ENCODE data around the gene CASD1.
A peak's percentile ranks its signal among the peaks of the same experiment; 100 is the strongest.

The CASD1 gene

GRCh38 chr7:94509264-94509886 lies at the start of gene CASD1:
Gene CASD1 (plus strand): TSS chr7:94509809. CDS start chr7:94510085, 276 bp downstream.
- DNase-seq (ENCODE audit: low read depth): peak; percentile 75
- H3K4me3 ChIP-seq (ENCODE audit: low read depth, low read length): peak within 1 kb of the TSS; percentile 63
- TF ChIP-seq, protein P1, sequence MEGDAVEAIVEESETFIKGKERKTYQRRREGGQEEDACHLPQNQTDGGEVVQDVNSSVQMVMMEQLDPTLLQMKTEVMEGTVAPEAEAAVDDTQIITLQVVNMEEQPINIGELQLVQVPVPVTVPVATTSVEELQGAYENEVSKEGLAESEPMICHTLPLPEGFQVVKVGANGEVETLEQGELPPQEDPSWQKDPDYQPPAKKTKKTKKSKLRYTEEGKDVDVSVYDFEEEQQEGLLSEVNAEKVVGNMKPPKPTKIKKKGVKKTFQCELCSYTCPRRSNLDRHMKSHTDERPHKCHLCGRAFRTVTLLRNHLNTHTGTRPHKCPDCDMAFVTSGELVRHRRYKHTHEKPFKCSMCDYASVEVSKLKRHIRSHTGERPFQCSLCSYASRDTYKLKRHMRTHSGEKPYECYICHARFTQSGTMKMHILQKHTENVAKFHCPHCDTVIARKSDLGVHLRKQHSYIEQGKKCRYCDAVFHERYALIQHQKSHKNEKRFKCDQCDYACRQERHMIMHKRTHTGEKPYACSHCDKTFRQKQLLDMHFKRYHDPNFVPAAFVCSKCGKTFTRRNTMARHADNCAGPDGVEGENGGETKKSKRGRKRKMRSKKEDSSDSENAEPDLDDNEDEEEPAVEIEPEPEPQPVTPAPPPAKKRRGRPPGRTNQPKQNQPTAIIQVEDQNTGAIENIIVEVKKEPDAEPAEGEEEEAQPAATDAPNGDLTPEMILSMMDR (IDR thresholded peaks at IDR 0.05; ENCODE audit: low read depth, low read length): no peak

- H3K4me3 ChIP-seq (ENCODE audit: low read depth, low read length): no peak overlapping the region
- no peak for DNase-seq (ENCODE audit: low read depth)
- TF ChIP-seq, protein P1 (IDR thresholded peaks at IDR 0.05; ENCODE audit: low read depth, low read length): no peak
- TF ChIP-seq, protein P2, sequence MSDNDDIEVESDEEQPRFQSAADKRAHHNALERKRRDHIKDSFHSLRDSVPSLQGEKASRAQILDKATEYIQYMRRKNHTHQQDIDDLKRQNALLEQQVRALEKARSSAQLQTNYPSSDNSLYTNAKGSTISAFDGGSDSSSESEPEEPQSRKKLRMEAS (IDR thresholded peaks at IDR 0.05; ENCODE audit: low read depth, low read length): no peak
- TF ChIP-seq POLR2A (IDR thresholded peaks at IDR 0.05; ENCODE audit: extremely low read depth, insufficient read length) (no peak), MYC (IDR thresholded peaks at IDR 0.05; ENCODE audit: low read depth, low read length) (no peak)
Measured at GRCh38 chr7:94466516-94466915, 43.1 kb upstream of the CASD1 start.

GRCh38 chr7:94471604-94472003 lies 38.0 kb upstream of the CASD1 start:
- no peak for DNase-seq (ENCODE audit: low read depth)
- TF ChIP-seq POLR2A (IDR thresholded peaks at IDR 0.05; ENCODE audit: extremely low read depth, insufficient read length) (no peak), MYC (IDR thresholded peaks at IDR 0.05; ENCODE audit: low read depth, low read length) (no peak)
- TF ChIP-seq, protein P2 (IDR thresholded peaks at IDR 0.05; ENCODE audit: low read depth, low read length): no peak
- TF ChIP-seq, protein P1 (IDR thresholded peaks at IDR 0.05; ENCODE audit: low read depth, low read length): no peak
- no peak overlapping the region for H3K4me3 ChIP-seq (ENCODE audit: low read depth, low read length)

- no peak for DNase-seq (ENCODE audit: low read depth)
- H3K4me3 ChIP-seq (ENCODE audit: low read depth, low read length): no peak overlapping the region
- no peak for TF ChIP-seq POLR2A (IDR thresholded peaks at IDR 0.05; ENCODE audit: extremely low read depth, insufficient read length)
- TF ChIP-seq, protein P1 (IDR thresholded peaks at IDR 0.05; ENCODE audit: low read depth, low read length): no peak
- TF ChIP-seq, protein P2 (IDR thresholded peaks at IDR 0.05; ENCODE audit: low read depth, low read length): no peak
- TF ChIP-seq MYC (IDR thresholded peaks at IDR 0.05; ENCODE audit: low read depth, low read length): no peak
Measured at GRCh38 chr7:94472608-94473007, 37.0 kb upstream of the CASD1 start.

GRCh38 chr7:94476251-94476840 lies 33.3 kb upstream of the CASD1 start:
- DNase-seq (ENCODE audit: low read depth): no peak
- H3K4me3 ChIP-seq (ENCODE audit: low read depth, low read length): no peak overlapping the region
- no peak for TF ChIP-seq POLR2A (IDR thresholded peaks at IDR 0.05; ENCODE audit: extremely low read depth, insufficient read length)
- TF ChIP-seq MYC (IDR thresholded peaks at IDR 0.05; ENCODE audit: low read depth, low read length): no peak
- TF ChIP-seq, protein P1 (IDR thresholded peaks at IDR 0.05; ENCODE audit: low read depth, low read length): no peak
- TF ChIP-seq, protein P2 (IDR thresholded peaks at IDR 0.05; ENCODE audit: low read depth, low read length): no peak
